HG03342 (cell line): ENCODE data around the gene MAGI1.

Experiments
- ATAC-seq: cut with Tn5 transposase; IDR thresholded peaks from one replicate; pipeline ENCODE4 v1.9.1; 2021; ENCODE audit warnings: mild to moderate bottlenecking, moderate library complexity; ENCODE audit not compliant: unreplicated experiment

Gene MAGI1

DNA sequence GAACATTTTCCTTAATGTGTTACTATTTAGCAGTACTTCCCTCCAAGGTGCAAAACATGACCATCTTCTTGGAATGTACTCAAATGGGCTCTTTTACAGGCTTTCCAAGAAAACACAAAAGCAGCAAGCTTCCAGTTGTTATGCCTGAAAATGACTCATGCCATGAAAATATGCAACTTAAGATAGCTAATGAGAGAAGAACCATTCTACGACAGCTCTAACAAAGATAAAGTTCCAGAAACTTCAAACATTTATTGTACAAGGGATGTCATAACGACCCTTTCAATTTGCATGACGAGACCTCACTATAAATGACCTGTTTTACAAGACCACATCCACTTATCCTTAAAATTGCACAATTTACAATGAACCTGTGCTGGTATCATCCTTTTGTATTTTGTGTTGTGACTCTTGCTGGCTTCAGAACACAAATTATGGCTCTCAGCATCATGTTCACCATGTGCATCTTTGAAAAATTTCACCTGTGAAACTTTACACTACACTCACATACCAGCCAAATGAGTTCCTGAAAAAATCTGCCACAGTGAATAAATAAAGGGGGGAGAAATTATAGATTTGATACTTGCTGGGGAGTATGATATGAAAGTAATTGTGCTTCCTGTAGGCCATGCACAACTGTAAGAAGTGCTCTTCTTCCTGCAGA, 433.7 kb downstream of the MAGI1 start:
- ATAC-seq = no peak

DNA sequence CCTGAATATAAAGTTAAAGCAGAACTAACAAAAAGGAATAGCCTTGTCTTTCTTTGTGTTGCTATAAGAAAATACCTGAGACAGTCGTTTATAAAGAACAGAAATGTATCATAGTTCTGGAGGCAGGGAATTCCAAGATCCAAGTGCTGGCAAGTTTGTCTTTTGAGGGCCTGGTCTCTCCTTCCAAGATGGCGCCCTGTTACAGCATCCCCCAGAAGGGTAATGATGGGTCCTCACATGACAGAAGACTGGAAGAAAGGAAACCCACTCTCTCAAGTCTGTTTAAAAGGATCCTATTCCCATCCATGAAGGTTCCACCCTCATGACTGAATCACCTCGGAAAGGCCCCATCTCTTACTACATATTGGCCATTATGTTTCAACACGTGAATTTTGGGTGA, 435.1 kb downstream of the MAGI1 start:
- no peak for ATAC-seq

DNA sequence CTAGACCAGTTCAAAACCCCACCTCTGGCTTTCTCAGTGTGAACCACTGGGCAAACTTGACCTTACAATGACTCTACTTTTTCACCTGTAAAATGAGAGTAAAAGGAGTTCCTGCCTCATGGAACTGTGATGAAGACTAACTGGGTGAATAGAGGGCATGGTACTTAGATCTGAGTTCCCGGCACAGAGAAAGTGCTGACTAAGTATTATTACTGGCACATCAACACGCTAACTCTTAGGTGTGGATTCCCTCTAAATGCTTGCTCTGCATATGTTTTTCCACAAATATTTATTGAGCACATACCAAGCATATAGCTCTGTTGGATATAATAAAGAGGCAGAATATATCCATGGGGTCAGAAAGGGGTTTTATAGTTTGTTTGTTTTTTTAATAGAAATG, 437.8 kb downstream of the MAGI1 start:
- ATAC-seq = no peak

DNA sequence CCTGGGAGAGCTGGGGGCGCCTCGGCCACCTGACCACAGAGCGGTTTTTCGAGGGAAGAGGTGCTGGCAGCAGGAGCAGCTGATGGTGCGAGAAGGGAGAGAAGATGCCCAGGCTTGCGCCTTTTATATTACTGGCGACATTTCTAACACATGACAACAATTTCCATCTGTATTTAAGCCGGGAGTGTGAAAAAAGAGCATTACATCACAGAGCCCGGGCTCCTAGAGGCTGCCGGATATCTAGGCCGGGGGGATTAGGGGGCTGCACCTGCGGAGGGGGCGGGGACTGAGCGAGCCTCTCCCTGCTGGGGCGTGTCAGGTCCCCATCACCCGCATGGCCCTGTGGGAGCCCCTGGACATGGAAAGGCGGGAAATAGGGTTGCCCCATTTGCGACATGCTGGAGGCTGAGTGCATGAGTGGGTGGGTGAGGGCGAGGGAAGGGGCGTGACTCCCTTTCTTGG, 440.7 kb downstream of the MAGI1 start:
- no peak for ATAC-seq

DNA sequence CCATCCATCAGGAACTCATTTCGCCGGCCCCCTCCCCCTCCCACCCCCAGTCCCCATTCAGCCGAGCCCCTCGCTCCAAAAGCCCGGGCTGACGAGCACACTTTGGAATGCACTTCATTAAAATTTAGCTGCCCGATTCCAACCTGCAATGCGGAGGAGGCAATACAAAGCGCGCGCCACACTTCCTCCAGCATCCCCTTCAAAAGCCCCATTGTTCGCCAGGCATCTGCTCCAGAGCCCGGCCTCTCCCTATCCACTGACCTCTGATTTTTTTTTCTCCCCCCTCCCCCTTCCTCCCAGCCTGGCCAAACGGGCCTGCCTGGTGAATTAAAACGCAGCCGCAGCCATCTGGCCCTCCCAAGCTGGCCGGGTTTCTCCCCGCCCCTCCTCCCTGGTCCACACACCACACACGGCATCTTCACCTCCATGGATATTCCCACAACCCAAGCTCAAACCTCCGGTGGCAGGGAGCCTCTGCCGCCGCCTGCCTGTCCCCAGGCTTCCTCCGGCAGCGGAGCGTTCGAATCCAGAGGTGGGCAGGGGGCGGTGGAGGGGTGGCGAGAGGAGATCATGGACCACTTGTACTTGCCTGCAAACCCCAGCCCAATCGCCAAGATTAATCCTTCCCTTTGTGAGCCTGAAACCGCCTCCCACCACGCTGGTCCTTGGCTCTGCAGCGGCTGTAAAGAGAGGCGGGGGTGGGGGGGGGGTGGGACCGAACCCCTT, 441.3 kb downstream of the MAGI1 start:
- ATAC-seq = no peak

DNA sequence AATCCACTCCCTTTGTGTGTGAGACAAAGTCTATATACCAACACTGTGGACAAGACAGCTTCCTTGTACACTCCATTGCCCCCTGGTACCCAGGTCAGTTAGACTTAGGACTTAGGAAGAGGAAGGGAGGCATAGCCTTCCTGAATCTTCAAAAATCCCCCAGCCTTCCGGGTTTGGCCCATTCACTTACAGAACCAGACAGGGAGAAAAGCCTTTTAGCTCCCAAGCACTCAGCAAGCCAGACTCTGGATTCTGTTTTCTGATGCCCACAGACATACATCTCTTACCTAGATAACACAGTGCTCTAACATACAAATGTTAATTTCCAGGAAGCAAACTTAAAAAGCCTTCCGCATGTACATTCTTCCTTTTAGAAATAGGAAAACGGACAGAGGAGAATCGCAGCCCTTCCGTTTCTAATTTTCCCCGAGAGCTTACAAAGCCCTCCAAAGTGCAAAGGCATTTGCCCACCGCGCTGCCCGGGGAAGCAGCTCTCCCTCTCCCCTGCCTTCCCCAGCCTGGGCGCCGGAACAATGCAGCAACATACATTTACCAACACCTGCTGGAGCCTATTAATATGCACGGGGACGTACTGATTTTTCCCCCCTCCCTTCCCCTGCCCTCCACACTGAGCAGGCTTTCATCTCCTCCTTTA, 442.0 kb downstream of the MAGI1 start:
- no peak for ATAC-seq

DNA sequence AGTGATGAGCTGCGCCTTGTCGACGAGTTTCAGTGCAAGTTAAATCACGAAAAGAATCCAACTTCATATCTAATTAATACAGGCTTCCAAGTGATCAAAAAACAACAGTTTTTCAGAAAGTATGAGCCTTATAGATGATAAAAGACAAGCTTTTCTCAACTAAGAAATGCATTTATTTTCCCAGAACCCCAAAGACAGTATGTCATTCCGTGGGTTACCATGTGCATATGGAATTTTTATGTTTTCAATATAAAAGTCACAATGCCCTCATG, 442.8 kb downstream of the MAGI1 start:
- no peak for ATAC-seq

DNA sequence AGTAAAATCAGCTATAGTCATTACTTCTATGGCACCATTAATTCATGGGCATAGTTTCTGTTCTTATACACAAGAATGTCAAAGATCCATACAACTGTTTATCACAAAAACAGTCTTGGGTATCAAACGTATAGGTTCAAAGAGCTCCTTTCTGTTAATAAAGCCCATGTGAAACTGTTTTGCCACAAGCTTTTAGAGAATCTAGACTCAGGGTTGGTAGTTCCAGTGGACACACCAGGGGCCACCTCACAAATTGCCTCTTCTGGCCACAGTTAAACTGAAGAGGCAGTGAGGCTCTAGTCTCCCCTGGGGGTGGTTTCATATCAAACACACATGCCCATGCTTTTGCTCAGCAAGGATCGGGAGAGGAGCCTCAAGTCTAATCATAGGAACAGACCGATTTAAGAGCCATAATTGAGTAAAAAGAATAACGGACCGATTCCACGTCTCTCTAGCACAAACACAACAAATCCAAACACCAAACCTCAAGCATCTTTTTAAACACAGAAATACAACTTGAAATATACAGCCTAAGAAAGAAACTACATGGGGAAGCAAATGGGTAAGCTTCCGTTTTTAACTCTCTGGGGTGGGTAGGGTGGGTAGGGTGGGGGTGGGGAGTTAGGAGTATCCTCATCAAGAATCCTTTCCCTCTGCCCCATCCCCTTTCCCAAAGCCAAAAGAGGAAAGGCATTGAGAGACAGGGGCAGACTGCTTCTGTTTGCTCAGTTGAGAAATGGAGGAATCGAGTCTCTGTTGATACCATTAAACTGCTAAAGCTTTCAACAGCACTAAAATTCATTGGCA, 443.3 kb downstream of the MAGI1 start:
- ATAC-seq = no peak

DNA sequence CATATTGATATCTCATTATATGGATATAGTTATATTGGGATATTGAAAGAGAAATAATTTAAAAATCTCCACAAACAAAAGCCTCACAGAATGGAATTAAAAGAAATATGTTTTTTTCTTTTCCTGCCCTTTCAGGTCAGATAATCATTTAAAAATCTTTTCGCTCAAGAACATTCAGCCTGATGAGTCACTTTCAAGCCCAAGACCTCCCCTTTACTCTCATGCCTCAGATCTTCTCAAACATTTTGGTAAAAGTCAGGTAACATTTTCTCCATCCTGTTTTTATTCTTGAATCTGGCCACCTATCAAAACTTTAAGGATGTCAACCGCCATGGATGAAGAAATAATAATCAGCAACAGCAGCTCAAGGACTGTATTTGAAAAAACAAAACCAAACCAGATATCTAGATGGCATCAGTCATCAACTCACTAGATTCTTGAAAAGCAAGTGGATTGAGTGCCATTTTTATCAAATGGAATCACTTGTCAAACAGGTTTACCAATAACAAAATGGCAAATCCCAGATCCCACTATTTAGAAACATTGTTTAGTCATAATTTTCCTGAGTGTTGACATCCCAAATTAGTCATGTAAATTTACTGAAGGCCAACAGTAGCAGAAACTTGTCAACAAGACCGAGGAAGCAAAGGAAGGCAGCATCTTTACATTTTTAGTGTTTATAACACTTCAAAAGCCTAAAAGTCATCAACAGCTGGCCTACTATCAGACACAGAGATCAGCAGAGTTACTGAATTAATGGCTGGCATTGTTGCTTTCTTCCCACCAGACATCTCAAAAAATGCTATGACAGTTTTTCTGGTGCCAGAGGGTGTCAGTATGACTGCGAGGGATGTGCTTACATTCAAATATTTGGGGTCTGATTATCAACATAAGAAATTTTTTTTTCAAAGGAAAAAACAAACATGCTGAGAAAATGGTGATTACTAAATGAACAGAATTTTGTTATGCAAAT, 444.7 kb downstream of the MAGI1 start:
- ATAC-seq = no peak

DNA sequence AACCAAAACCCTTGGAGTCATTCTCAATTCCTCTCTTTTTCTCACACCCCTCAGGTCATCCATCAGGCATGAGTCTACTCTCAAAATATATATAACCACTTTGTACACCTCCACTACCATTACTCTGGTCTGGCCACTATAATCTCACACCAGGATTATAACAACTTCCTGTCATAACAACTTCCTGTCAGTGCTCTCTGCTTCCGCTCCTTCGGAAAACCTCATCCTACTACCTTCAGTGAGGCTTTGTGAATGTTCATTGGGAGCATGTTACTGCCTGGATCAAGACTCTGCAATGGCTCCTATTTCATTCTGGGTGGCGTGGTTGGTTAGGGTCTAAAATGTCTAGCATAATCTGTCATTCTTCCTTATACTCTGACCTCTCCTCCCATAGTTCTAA, 447.4 kb downstream of the MAGI1 start:
- no peak for ATAC-seq

DNA sequence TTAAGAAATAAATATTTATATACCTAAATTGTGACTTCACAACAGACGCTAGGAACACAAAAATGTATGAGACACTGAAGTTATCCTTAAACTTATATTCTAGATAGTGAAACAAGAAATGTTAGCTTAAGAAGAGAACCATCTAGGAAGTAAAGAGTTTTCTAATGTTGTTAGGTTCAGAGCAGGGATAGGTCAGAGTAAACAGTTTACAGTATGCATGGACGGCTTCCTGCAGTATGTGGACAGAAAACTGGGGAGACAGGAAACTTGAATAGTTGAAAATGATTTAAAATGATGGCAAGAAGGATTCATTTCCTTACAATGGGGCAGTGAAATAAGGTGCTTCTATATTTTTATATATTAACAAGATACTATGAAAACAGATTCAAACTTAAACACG, 449.8 kb downstream of the MAGI1 start:
- no peak for ATAC-seq

DNA sequence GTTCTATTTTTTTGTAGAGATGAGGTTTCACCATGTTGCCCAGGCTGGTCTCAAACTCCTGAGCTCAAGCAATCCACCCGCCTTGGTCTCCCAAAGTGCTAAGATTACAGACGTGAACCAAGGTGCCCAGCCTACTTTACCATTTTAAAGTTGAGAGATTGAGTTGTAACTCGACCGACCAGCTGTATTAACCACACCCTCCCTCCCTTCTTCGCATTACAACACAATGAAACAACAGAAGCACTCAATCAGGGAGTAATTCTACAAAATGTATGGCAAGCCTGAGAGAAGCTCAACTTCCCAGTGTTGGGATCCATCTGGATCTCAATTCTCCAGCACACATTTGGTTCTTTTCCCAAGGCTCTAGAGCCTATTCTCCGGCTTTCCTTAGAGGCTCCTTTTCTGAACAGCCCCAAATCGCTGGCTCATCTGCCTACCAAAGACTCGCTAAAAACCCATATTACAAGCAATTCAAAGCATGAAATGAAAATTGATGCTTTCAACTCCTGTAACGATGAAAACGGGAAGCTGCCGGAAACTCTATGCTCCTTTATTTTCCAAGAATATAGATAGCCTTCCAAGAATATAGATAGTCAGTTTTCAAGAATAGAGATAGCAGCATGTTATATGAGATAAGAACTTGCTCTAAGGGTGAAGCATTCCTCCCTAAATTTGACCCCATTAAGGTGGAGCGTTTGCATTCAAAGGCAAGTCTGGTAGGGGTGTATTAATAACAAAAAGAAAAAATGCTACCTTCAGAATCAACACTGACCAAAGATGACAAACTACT, 450.9 kb downstream of the MAGI1 start:
- ATAC-seq = no peak

DNA sequence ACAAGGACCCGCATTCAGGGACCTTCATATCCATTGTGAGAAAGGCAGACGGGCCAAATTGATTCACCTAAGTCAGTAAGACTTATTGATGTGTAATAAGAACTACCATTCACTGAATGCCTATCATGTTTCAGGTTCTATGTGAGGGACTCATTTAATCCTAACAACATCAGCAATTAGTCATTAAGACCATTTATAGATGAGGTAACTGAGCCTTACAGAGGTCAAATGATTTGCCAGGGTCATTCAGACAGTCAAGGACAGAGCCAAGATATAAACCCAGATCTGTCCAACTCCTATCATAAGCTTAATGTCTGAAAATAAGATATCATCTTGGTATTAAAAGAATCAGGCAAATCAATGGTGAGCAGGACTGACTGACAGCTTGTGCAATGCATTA, 453.8 kb downstream of the MAGI1 start:
- ATAC-seq = no peak

DNA sequence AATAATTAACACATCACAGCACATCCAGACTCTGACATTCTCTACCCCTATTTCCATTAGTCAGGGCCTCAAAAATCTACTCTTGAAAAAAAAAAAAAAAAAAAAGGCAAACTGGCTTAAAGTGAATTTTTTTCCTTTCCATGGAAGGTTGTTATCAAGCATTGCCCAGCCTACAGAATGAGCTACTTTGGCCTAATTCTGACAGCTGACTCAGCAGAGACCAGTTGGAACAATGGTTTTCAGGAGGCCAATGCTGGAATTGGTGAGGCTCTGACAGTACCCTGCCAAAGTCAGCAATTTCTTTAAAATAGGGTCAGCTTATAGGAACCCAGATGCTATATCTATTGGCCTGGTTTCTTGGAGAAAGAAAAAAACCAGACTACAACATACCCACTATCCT, 454.7 kb downstream of the MAGI1 start:
- ATAC-seq = no peak

DNA sequence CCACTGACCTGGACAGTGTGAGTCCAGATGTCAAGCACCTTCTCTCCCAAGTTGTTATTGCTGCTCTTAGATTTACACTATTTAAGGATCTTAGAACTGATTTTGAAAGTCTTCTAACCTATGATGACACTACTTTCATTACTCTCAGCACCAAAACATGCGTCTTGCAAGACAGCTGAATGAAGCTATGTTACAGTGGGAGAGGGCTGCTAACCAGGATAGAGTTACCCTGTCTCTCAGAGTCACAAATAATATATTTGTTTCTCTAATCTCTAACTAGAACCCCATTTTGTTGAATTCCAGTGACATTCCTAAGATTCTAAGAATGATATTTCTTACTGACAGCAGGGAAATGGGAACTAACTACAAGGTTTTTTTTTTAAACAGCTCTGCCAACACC, 455.5 kb downstream of the MAGI1 start:
- ATAC-seq = no peak

DNA sequence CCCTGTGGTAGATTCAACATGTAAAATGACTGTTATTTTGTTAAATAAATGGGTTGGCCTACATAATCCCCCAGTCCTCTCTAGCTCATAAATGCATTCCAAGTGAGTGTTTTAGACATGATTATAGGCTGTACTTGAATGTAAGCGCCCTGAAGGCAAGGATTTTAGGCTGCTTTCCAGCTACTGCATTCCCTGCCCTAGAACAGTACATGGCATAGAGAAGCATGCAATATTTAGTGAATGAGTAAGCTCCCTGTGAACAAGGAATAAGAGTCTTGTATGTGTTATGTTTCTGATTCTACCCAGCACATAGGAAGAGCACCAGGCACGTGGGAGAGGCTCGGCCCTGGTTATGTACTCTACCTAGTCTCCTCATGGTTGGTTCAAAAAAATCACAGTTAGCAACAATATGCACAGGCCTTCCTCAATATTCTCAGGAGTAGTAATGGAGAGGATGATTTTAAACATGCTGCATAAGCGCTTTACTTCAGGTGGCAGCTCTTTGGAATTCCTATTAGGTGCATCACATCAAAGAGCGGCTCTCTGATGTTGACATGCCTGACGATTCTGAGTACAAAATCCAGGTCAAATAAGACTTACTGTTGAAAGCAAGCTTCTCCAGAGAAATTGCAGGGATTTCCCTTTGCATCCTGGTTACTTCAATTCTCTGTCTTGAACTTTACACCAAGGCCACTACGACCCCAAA, 456.6 kb downstream of the MAGI1 start:
- ATAC-seq = no peak

DNA sequence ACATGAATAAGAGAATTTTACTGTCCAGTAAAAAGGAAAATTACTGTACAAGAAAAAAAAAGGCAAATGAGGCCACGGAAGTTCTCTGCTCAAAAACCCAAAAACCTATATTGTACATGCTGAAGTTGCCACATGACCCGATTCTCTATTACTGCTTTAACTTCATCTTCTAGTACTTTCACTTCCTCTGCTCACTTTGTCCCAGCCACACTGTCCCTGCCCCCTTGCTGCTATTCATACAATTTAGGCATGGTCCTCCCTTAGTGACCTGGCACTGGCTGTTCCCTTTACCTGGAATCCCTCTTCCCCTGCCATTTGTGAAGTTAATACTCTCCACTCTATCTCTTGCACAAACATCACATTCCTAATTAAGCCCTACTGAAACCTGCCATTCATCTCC, 457.4 kb downstream of the MAGI1 start:
- no peak for ATAC-seq

DNA sequence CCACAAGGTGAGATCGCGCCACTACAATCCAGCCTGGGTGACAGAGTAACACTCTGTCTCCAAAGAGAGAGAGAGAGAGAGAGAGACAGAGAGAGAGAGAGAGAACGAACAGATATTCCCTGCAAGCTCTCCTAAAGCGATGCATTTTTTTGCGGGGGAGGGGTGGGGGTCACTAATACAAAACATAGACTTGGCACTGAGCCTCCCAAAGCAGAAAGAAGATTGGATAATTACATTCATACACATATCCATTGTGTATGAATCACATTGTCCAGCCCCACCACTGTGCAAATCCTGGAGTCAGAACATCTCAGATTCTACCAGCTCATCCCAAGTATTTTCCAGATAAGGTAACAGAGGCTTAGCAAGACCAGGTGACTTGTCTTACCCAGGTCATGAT, 459.9 kb downstream of the MAGI1 start:
- ATAC-seq = no peak

DNA sequence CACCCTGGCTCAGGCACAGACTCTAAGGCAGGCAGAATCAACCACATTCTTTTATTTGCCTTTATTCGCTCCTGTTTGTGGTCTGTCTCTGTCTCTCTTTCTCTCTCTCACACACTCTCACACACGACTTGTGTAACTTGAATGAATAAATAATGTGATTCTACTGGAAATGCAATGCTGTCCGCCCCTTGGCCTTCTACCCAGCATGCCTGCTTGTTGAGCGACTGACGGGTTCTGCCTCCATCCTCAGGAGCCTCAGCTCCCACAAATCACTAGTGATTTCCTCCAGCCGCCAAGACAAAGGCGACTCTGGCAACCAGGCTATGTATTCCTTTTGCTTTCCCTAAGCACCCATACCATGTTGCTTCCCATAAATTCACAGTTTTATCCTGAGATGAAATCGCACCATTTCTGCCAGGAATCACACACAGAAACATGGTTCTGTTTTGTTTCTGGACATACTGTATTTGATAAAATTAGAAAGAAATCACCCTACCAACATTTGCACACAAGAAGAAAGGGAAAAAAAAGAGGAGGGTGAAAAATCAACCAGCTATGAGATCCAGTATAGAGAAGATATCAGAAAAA, 460.8 kb downstream of the MAGI1 start:
- no peak for ATAC-seq
